ENCODE measurements around the gene P2RX3.

The P2RX3 gene

DNA sequence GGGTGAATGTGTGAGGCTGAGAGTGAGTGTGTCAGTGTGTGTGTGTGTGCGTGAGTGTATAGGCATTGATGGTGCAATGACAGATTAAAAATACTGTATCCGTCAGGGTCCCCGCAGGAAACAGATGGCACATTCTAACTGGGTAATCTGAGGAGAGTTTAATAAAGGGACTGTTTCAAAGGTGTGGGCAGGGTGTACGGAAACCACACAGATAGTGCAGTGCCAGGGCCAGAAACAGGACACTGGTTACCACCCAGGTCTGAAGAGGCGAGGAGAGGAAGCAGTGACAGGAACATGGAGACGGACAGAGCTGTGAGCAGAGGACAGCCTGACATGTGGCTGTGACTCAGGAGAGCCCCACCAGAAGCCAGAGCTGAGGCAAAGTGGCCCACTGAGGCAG, 16.5 kb downstream of the P2RX3 start:
- DNase-seq: no peak
- Histone ChIP-seq H3K27ac (no peak overlapping the region), H3K9me3 (ENCODE audit: severe bottlenecking) (no peaks in the 10 kb centered on the region), H3K4me3 (ENCODE audit: low read depth, low read length) (no peak overlapping the region), H3K36me3 (no peaks in the 10 kb centered on the region), H3K27me3 (ENCODE audit: insufficient read depth, low read depth, severe bottlenecking) (peaks cover 10% of the 10 kb centered on the region)
- TF ChIP-seq, protein P1, sequence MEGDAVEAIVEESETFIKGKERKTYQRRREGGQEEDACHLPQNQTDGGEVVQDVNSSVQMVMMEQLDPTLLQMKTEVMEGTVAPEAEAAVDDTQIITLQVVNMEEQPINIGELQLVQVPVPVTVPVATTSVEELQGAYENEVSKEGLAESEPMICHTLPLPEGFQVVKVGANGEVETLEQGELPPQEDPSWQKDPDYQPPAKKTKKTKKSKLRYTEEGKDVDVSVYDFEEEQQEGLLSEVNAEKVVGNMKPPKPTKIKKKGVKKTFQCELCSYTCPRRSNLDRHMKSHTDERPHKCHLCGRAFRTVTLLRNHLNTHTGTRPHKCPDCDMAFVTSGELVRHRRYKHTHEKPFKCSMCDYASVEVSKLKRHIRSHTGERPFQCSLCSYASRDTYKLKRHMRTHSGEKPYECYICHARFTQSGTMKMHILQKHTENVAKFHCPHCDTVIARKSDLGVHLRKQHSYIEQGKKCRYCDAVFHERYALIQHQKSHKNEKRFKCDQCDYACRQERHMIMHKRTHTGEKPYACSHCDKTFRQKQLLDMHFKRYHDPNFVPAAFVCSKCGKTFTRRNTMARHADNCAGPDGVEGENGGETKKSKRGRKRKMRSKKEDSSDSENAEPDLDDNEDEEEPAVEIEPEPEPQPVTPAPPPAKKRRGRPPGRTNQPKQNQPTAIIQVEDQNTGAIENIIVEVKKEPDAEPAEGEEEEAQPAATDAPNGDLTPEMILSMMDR (IDR thresholded peaks at IDR 0.05; ENCODE audit: low read depth, low read length): no peak

DNA sequence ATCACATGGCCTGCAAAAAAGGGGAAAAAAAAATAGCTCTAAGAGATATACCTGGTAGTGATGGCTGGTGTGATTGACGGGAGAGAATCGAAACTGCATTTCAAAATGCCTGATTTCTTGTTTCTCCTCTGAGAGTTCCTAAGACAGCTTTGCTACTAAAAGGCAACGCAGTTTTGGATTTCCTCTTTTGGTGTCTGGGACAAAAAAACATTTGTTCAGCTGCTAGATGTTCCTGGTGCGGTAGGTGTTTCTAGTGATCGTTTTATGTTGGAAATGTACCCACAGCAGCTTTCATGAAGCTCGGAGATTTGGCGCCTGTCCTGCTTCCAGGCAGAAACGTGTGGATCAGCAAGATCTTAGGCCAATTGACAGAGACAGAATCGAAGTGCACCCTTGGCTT, 18.1 kb downstream of the P2RX3 start:
- Histone ChIP-seq H3K9me3 (ENCODE audit: severe bottlenecking) (no peaks in the 10 kb centered on the region), H3K27ac (no peak overlapping the region), H3K4me3 (ENCODE audit: low read depth, low read length) (no peak overlapping the region), H3K36me3 (no peaks in the 10 kb centered on the region), H3K27me3 (ENCODE audit: insufficient read depth, low read depth, severe bottlenecking) (peaks cover 15% of the 10 kb centered on the region)
- DNase-seq: no peak
- TF ChIP-seq, protein P1 (IDR thresholded peaks at IDR 0.05; ENCODE audit: low read depth, low read length): no peak

DNA sequence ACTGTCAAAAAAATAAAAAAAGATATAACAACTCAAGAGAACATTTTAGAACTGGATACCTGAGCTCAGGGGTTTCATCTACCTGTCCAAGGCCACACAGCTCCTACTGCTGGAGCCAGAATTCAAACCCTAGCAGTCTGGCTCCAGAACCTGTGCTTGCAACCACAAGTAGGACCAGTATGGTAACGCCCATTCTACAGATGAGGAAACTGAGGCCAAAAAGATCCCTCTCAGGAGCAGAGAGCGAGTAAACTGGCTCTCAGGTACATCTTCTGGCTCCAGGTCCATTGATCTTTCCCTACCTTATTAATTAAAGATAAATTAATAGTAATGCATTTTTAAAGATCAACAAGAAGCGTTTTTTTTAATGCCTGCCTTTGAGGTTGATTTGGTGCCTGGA, 19.2 kb downstream of the P2RX3 start:
- Histone ChIP-seq H3K36me3 (no peaks in the 10 kb centered on the region), H3K4me3 (ENCODE audit: low read depth, low read length) (no peak overlapping the region), H3K27me3 (ENCODE audit: insufficient read depth, low read depth, severe bottlenecking) (peaks cover 21% of the 10 kb centered on the region), H3K27ac (no peak overlapping the region), H3K9me3 (ENCODE audit: severe bottlenecking) (no peaks in the 10 kb centered on the region)
- no peak for DNase-seq
- TF ChIP-seq, protein P1 (IDR thresholded peaks at IDR 0.05; ENCODE audit: low read depth, low read length): no peak

DNA sequence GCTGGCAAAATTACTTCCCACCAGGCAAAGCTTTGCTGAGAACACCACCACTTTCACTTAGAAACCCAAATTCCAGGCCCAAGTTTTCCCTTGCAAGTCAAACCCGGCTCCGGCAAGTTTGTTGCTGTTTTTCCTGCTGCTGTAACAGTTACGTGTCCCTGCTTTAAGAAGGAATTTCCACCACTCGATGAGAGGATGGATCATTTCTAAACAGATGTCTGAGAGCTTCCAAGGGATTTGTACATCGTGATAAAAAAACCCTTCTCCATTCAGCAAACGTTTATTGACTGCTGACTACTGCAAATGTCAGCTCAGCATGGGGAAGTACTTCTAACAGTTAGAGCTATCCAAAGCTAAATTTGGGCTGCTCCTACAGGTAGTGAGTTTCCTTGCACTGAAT, 19.7 kb downstream of the P2RX3 start:
- Histone ChIP-seq H3K36me3 (no peaks in the 10 kb centered on the region), H3K4me3 (ENCODE audit: low read depth, low read length) (no peak overlapping the region), H3K27ac (no peak overlapping the region), H3K27me3 (ENCODE audit: insufficient read depth, low read depth, severe bottlenecking) (peaks cover 25% of the 10 kb centered on the region), H3K9me3 (ENCODE audit: severe bottlenecking) (no peaks in the 10 kb centered on the region)
- DNase-seq: no peak
- TF ChIP-seq, protein P1 (IDR thresholded peaks at IDR 0.05; ENCODE audit: low read depth, low read length): no peak

DNA sequence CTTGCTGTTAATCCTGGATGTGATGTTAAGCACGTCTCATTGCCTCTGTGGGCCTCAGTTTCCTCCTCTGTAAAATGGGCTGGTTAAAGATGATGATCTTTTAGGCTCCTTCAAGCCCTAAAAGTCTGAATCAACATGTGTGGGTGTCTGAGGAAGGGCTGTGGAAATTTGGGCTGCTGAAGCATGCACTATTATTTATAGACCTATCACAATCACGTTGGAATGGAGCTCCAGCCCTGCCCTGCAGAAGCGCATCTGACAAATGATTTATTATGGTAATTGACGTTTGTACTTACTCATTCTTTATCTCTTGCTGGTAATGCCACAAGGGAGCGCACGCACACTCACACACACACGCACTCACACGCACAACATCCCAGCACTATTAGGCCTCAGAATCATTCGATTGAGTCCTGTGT, 20.4 kb downstream of the P2RX3 start:
- TF ChIP-seq, protein P1 (IDR thresholded peaks at IDR 0.05; ENCODE audit: low read depth, low read length): no peak
- Histone ChIP-seq H3K4me3 (ENCODE audit: low read depth, low read length) (no peak overlapping the region), H3K27me3 (ENCODE audit: insufficient read depth, low read depth, severe bottlenecking) (peaks cover 32% of the 10 kb centered on the region), H3K27ac (no peak overlapping the region), H3K36me3 (no peaks in the 10 kb centered on the region), H3K9me3 (ENCODE audit: severe bottlenecking) (no peaks in the 10 kb centered on the region)
- no peak for DNase-seq

DNA sequence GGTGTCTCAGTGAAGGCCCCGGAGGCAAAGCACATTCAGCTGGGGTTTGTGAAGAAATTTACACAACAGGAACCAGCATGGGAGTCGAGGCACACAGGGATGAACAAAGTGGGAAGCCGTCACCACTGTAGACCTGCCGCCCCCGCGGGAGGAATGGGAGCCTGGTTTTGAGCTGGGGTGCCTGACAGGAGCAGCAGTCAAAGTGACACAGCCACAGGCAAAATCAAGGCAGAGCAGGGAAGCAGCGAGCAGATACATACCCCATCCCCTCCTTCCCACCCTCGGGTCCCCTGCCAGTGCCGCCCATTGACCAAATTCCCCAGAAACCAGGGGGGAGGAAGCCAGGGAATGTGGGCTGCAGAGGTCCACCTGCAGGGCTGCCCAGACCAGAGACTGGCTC, 20.8 kb downstream of the P2RX3 start:
- H3K36me3 ChIP-seq: no peaks in the 10 kb centered on the region
- H3K27me3 ChIP-seq (ENCODE audit: insufficient read depth, low read depth, severe bottlenecking): peaks cover 37% of the 10 kb centered on the region
- H3K9me3 ChIP-seq (ENCODE audit: severe bottlenecking): no peaks in the 10 kb centered on the region
- TF ChIP-seq, protein P1 (IDR thresholded peaks at IDR 0.05; ENCODE audit: low read depth, low read length): no peak
- DNase-seq: no peak
- H3K27ac ChIP-seq: no peak overlapping the region
- no peak overlapping the region for H3K4me3 ChIP-seq (ENCODE audit: low read depth, low read length)

All from WERI-Rb-1 (cell line).